ENCODE data around the gene CCND3. TPM values are rescaled to one million over a fixed set of nuclear protein-coding genes. Genes with fewer than 3 reads are reported as not detected.

The CCND3 gene
- total and polyA plus RNA-seq, 2 of the 13 experiments (the other 11 are each of a cell fraction or from before 2014, with no cell fraction given), result 4.3 to 7.2 TPM

- Histone ChIP-seq H3K79me2 (ENCODE audit: insufficient read depth, low read length) (no peaks in the 10 kb centered on the region), H3K4me1 (ENCODE audit: insufficient read depth, low read length) (no peaks in the 10 kb centered on the region), H3K9ac (ENCODE audit: insufficient read depth, low read depth, low read length) (no peak overlapping the region), H3K9me3 (ENCODE audit: low read length) (no peaks in the 10 kb centered on the region), H2AFZ (ENCODE audit: low read length) (no peak overlapping the region), H3K4me3 (replicated peaks in 1 of 3; ENCODE audit: insufficient read depth in 1 of 3, low read depth in 2 of 3, low read length in 3 of 3) (no peak overlapping the region), H4K20me1 (ENCODE audit: insufficient read depth, low read length) (no peaks in the 10 kb centered on the region), H3K27me3 (ENCODE audit: control insufficient read depth in 1 of 2, insufficient read depth in 2 of 2, low read length in 2 of 2) (no peaks in the 10 kb centered on the region), H3K36me3 (replicated peaks in 1 of 2; ENCODE audit: control insufficient read depth in 1 of 2, insufficient read depth in 2 of 2, low read length in 2 of 2) (no peaks in the 10 kb centered on the region), H3K27ac (ENCODE audit: extremely low read length, insufficient read depth, low read length) (no peak overlapping the region), H3K4me2 (ENCODE audit: low read depth, low read length) (no peak overlapping the region)
- BruUV-seq (replicated peaks), result no TSS peak
- no peak for ATAC-seq
- in situ Hi-C loops (cut with HindIII; ENCODE audit: extremely low pct_ligation_motif_present, low pct_unique_long_range_greater_than_20kb), result no loop called here
- ChIA-PET CTCF (ENCODE audit: low intra/inter-chr PET ratio, low total read pairs) (no interaction called here), POLR2A (no interaction called here)
- TF ChIP-seq TBX3 (IDR thresholded peaks at IDR 0.05; ENCODE audit: borderline replicate concordance), result no peak
- intact Hi-C loops (cut with micrococcal nuclease; ENCODE audit: unreplicated experiment), result no loop called here
- no peak for DNase-seq (ENCODE audit: low spot score)
- FAIRE-seq, result no peak
- 38% methylated on average over 2 of the region's 2 CpGs for WGBS (ENCODE audit: low lambda C conversion rate)
Measured at GRCh38 chr6:41986339-41986738, 44.7 kb upstream of the CCND3 start.

- in situ Hi-C loops (cut with HindIII; ENCODE audit: extremely low pct_ligation_motif_present, low pct_unique_long_range_greater_than_20kb) (no loop called here), intact Hi-C loops (cut with micrococcal nuclease; ENCODE audit: unreplicated experiment) (no loop called here)
- no peaks in the 10 kb centered on the region for H3K27me3 ChIP-seq (ENCODE audit: control insufficient read depth in 1 of 2, insufficient read depth in 2 of 2, low read length in 2 of 2)
- BruUV-seq (replicated peaks), result no TSS peak
- H3K4me1 ChIP-seq (ENCODE audit: insufficient read depth, low read length), result no peaks in the 10 kb centered on the region; the same call in 1 of the 2 replicates
- no peak overlapping the region for H3K4me2 ChIP-seq (ENCODE audit: low read depth, low read length)
- H3K9me3 ChIP-seq (ENCODE audit: low read length), result no peaks in the 10 kb centered on the region
- no peaks in the 10 kb centered on the region for H3K79me2 ChIP-seq (ENCODE audit: insufficient read depth, low read length)
- no peak overlapping the region for H3K9ac ChIP-seq (ENCODE audit: insufficient read depth, low read depth, low read length)
- FAIRE-seq, result no peak
- no peak for TF ChIP-seq ATF5 (CRISPR knock-in tag; IDR thresholded peaks at IDR 0.05; ENCODE audit: low read depth)
- TF ChIP-seq IRF2 (CRISPR knock-in tag; IDR thresholded peaks at IDR 0.05), result no peak
- TF ChIP-seq TRIM24 (CRISPR knock-in tag; IDR thresholded peaks at IDR 0.05), result no peak
- no peak for TF ChIP-seq GRHL1 (CRISPR knock-in tag; conservative IDR thresholded peaks at IDR 0.05)
- TF ChIP-seq NAIF1 (CRISPR knock-in tag; IDR thresholded peaks at IDR 0.05; ENCODE audit: borderline replicate concordance), result no peak
- no peak for TF ChIP-seq HNRNPH1 (optimal IDR thresholded peaks at IDR 0.05; ENCODE audit: low read depth, low read length)
- TF ChIP-seq ZNF431 (CRISPR knock-in tag; IDR thresholded peaks at IDR 0.05; ENCODE audit: borderline replicate concordance, low read depth), result no peak
- TF ChIP-seq ZNF784 (CRISPR knock-in tag; IDR thresholded peaks at IDR 0.05; ENCODE audit: borderline replicate concordance), result no peak
- no peak for TF ChIP-seq KLF15 (CRISPR knock-in tag; IDR thresholded peaks at IDR 0.05; ENCODE audit: borderline replicate concordance)
- no peak for TF ChIP-seq ZNF10 (CRISPR knock-in tag; IDR thresholded peaks at IDR 0.05; ENCODE audit: borderline replicate concordance, low read depth)
- TF ChIP-seq HMG20B (CRISPR knock-in tag; conservative IDR thresholded peaks at IDR 0.05), result no peak
- no peak for TF ChIP-seq RCOR2 (CRISPR knock-in tag; IDR thresholded peaks at IDR 0.05)
- TF ChIP-seq SCMH1 (CRISPR knock-in tag; IDR thresholded peaks at IDR 0.05; ENCODE audit: borderline replicate concordance), result no peak
- no peak for TF ChIP-seq ZNF570 (CRISPR knock-in tag; IDR thresholded peaks at IDR 0.05; ENCODE audit: borderline replicate concordance)
- 9% methylated on average over 4 of the region's 4 CpGs for WGBS (ENCODE audit: low lambda C conversion rate)
- ChIA-PET POLR2A (no interaction called here), CTCF (ENCODE audit: low intra/inter-chr PET ratio, low total read pairs) (no interaction called here)
- no peaks in the 10 kb centered on the region for H4K20me1 ChIP-seq (ENCODE audit: insufficient read depth, low read length)
- no peaks in the 10 kb centered on the region for H3K36me3 ChIP-seq (replicated peaks in 1 of 2; ENCODE audit: control insufficient read depth in 1 of 2, insufficient read depth in 2 of 2, low read length in 2 of 2)
- no peak for ATAC-seq
- no peak for DNase-seq (ENCODE audit: low spot score)
- no peak overlapping the region for H3K27ac ChIP-seq (ENCODE audit: extremely low read length, insufficient read depth, low read length)
- no peak overlapping the region for H2AFZ ChIP-seq (ENCODE audit: low read length)
- H3K4me3 ChIP-seq (replicated peaks in 1 of 3; ENCODE audit: insufficient read depth in 1 of 3, low read depth in 2 of 3, low read length in 3 of 3), result no peak overlapping the region
Measured at GRCh38 chr6:41984623-41985022, 43.0 kb upstream of the CCND3 start.
